HEK293T (cell line): Measurements from ENCODE around the gene SDR42E2.
"Not testable (repeated sequence)": the region's sequence is repeated elsewhere in the genome, so short reads cannot be mapped to it uniquely, and the experiment has no call there.

Experiments
- CTCF ChIA-PET: fragments of 350-600 bp; formaldehyde crosslinking; extraction: SDS; loops from one replicate; lab custom pipeline; 2021; ENCODE audit warnings: antibody characterized with exemption, inconsistent platforms; lab: Yijun Ruan, JAX
- POLR2A ChIA-PET: fragments of 350-600 bp; formaldehyde crosslinking; extraction: SDS; loops from one replicate; lab custom pipeline; 2020; ENCODE audit warnings: antibody characterized with exemption, inconsistent platforms; lab: Yijun Ruan, JAX
- DNase-seq: peaks from one replicate; pipeline ENCODE4 v3.0.0; 2012; ENCODE audit warnings: mixed read lengths; ENCODE audit errors: extremely low spot score
- ARNT ChIP-seq: fragments of 450-650 bp; IDR thresholded peaks from 2 replicates; pipeline ENCODE4 v1.6.1; 2017; ENCODE audit warnings: mild to moderate bottlenecking
- BHLHE40 ChIP-seq: fragments of 450-650 bp; IDR thresholded peaks from 2 replicates; pipeline ENCODE4 v1.6.1; 2016; ENCODE audit warnings: mild to moderate bottlenecking, moderate library complexity, borderline replicate concordance
- CTBP1 ChIP-seq: fragments of 450-650 bp; IDR thresholded peaks from 2 replicates; pipeline ENCODE4 v1.6.1; 2016; ENCODE audit warnings: borderline replicate concordance
- ELF4 ChIP-seq: fragments of 450-650 bp; IDR thresholded peaks from 2 replicates; pipeline ENCODE4 v1.6.1; 2017; ENCODE audit warnings: antibody characterized with exemption
- FOXA1 ChIP-seq: fragments of 450-650 bp; IDR thresholded peaks from 2 replicates; pipeline ENCODE4 v1.6.1; 2016; ENCODE audit warnings: mild to moderate bottlenecking
- FOXK2 ChIP-seq: fragments of 450-650 bp; IDR thresholded peaks from 2 replicates; pipeline ENCODE4 v1.6.1; 2016; ENCODE audit warnings: mild to moderate bottlenecking
- FOXM1 ChIP-seq: fragments of 450-650 bp; IDR thresholded peaks from 2 replicates; pipeline ENCODE4 v1.6.1; 2017; ENCODE audit warnings: mild to moderate bottlenecking, borderline replicate concordance
- HDGF ChIP-seq: fragments of 450-650 bp; IDR thresholded peaks from 2 replicates; pipeline ENCODE4 v1.6.1; 2017; ENCODE audit warnings: antibody characterized with exemption, borderline replicate concordance
- L3MBTL2 ChIP-seq: fragments of 450-650 bp; conservative IDR thresholded peaks from 2 replicates; pipeline ENCODE4 v1.6.1; 2016; ENCODE audit warnings: mild to moderate bottlenecking
- LEF1 ChIP-seq: fragments of 450-650 bp; IDR thresholded peaks from 2 replicates; pipeline ENCODE4 v1.6.1; 2017; ENCODE audit warnings: mild to moderate bottlenecking, borderline replicate concordance
- NFRKB ChIP-seq: fragments of 450-650 bp; IDR thresholded peaks from 2 replicates; pipeline ENCODE4 v1.6.1; 2016; ENCODE audit warnings: mild to moderate bottlenecking, moderate library complexity
- PKNOX1 ChIP-seq: fragments of 450-650 bp; IDR thresholded peaks from 2 replicates; pipeline ENCODE4 v1.6.1; 2016
- SP1 ChIP-seq: fragments of 450-650 bp; IDR thresholded peaks from 2 replicates; pipeline ENCODE4 v1.6.1; 2017
- SUZ12 ChIP-seq: fragments of 450-650 bp; IDR thresholded peaks from 2 replicates; pipeline ENCODE4 v1.6.1; 2016; ENCODE audit warnings: mild to moderate bottlenecking
- TARDBP ChIP-seq: fragments of 450-650 bp; IDR thresholded peaks from 2 replicates; pipeline ENCODE4 v1.6.1; 2016
- ZNF384 ChIP-seq: fragments of 450-650 bp; IDR thresholded peaks from 2 replicates; pipeline ENCODE4 v1.6.1; 2016

SDR42E2 gene

GRCh38 chr16:22164482-22164881, 2.2 kb downstream of the SDR42E2 start:
- ChIA-PET POLR2A (no interaction called here), CTCF (interaction anchor here (1.0 kb wide), 1 partner anchor 87 kb away, joined by 3 read pairs; no protein-coding TSS in a partner anchor)
- DNase-seq = no peak
- TF ChIP-seq FOXK2 (no peak), LEF1 (no peak), PKNOX1 (no peak), NFRKB (no peak), ZNF384 (no peak), ELF4 (no peak), TARDBP (no peak), HDGF (no peak), BHLHE40 (no peak), ARNT (no peak), L3MBTL2 (no peak), SP1 (no peak), CTBP1 (no peak), FOXM1 (no peak)

GRCh38 chr16:22165508-22166285, 3.4 kb downstream of the SDR42E2 start:
- TF ChIP-seq LEF1 = no peak
- no peak for TF ChIP-seq PKNOX1
- TF ChIP-seq SP1 = no peak
- TF ChIP-seq ARNT = no peak
- TF ChIP-seq FOXM1 = no peak
- no peak for TF ChIP-seq ELF4
- no peak for TF ChIP-seq CTBP1
- no peak for TF ChIP-seq FOXA1
- TF ChIP-seq FOXK2 = no peak
- TF ChIP-seq L3MBTL2 = no peak
- no peak for TF ChIP-seq NFRKB
- no peak for TF ChIP-seq ZNF384
- CTCF ChIA-PET = interaction anchor here (0.8 kb wide), 1 partner anchor 24 kb away, joined by 4 read pairs; no protein-coding TSS in a partner anchor
- no peak for DNase-seq
- POLR2A ChIA-PET = no interaction called here

DNA sequence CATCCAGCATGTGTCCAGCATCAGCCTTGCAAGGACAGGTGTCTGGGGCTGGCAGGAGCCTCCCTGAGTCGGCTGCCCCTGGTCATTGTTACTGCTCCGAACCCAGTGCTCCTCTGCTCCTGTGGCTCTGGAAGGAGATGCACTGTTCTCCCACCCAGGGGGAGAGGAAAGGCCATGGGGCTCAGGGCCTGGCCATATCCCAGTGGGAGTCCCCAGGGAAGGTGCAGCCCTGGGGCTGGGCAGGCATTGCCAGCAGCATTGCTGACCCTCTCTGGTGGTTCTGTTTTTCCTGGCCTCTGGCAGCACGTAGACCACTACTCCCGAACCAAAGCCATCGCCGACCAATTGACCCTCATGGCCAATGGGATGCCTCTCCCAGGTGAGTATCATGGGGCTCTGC, 9.6 kb downstream of the SDR42E2 start:
- ChIA-PET POLR2A (no interaction called here), CTCF (no interaction called here)
- no peak for TF ChIP-seq TARDBP
- TF ChIP-seq SUZ12 = no peak
- TF ChIP-seq ELF4 = no peak
- no peak for TF ChIP-seq FOXM1
- TF ChIP-seq FOXA1 = no peak
- TF ChIP-seq ARNT = no peak
- TF ChIP-seq PKNOX1 = no peak
- no peak for TF ChIP-seq NFRKB
- no peak for TF ChIP-seq BHLHE40
- TF ChIP-seq CTBP1 = no peak
- no peak for TF ChIP-seq SP1
- no peak for TF ChIP-seq ZNF384
- no peak for TF ChIP-seq FOXK2
- no peak for TF ChIP-seq HDGF
- TF ChIP-seq LEF1 = no peak
- TF ChIP-seq L3MBTL2 = no peak
- no peak for DNase-seq

DNA sequence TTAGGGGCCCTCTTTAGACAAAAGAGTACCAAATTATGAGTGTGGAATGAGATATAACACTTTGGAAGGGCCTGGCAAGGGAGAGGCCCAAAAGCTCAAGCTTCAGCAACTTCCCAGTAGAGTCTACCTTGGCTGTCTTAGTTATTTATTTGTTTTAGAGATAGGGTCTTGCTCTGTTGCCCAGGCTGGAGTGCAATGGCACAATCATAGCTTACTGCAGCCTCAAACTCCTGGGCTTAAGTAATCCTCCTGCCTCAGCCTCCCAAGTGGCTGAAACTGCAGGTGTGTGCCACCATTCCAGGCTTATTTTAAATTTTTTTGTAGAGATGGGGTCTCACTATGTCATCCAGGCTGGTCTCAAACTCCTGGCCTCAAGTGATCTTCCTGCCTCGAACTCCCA, 10.3 kb downstream of the SDR42E2 start:
- POLR2A ChIA-PET, CTCF ChIA-PET, DNase-seq: not testable (repeated sequence)

- DNase-seq = no peak
- CTCF ChIA-PET = interaction anchor here (0.6 kb wide), 1 partner anchor 14 kb away, joined by 3 read pairs; no protein-coding TSS in a partner anchor
- POLR2A ChIA-PET = no interaction called here
- TF ChIP-seq FOXK2 (no peak), SP1 (no peak), L3MBTL2 (no peak), HDGF (no peak), NFRKB (no peak), FOXM1 (no peak), ZNF384 (no peak), BHLHE40 (no peak)
Observed at GRCh38 chr16:22174642-22175041, 12.3 kb downstream of the SDR42E2 start.

DNA sequence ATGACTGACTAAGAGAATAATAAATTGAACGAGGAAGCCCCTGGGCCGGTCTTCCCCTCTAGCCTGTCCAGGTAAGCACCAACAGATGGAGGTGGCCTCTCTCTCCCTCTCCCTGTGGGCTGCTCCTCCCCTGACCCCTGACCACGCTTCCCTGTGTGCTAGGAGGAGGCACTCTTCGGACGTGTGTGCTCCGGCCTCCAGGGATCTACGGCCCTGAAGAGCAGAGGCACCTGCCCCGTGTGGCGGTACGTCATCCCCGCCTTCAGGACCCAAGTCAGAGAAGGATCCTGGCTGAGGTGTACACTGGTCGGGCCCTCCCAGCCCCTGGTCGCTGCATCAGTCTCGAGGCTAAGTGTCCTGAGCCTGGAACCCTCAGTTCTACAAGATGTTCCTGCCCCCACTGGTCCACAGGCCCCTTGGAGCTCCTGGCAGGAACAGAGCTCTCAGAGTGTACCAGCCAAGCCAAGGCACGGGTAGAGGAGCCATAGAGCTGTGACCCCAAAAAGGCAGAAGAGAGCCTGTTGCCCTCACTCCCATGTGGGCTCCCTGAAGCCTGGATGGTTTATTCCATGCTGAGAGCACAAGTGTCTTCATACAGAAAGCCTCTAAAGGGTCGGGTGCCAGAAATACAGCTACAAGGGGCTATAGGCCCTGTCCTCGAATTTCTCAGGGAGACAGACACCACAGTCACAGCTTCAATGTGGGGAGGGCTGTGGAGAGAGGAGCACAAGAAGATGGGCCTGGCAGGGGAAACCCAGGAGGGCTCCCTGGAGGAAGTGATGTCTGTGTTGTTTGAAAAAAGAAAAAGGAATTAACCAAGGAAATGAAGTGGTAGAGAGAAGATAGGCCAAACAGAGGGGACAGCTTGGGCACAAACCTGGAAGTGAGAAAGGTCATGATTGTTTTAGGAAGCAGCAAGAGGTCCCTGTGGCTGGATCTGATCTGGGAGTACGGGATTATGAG, 15.9 kb downstream of the SDR42E2 start:
- POLR2A ChIA-PET = no interaction called here
- CTCF ChIA-PET = no interaction called here
- no peak for TF ChIP-seq FOXA1
- no peak for DNase-seq
